AG08396 (cell line): ENCODE measurements around the gene NPTX1.

Experiments used
- DNase-seq: peaks from one replicate; pipeline ENCODE4 v3.0.0; 2012; ENCODE audit warnings: low spot score, mixed read lengths

Gene NPTX1

DNA sequence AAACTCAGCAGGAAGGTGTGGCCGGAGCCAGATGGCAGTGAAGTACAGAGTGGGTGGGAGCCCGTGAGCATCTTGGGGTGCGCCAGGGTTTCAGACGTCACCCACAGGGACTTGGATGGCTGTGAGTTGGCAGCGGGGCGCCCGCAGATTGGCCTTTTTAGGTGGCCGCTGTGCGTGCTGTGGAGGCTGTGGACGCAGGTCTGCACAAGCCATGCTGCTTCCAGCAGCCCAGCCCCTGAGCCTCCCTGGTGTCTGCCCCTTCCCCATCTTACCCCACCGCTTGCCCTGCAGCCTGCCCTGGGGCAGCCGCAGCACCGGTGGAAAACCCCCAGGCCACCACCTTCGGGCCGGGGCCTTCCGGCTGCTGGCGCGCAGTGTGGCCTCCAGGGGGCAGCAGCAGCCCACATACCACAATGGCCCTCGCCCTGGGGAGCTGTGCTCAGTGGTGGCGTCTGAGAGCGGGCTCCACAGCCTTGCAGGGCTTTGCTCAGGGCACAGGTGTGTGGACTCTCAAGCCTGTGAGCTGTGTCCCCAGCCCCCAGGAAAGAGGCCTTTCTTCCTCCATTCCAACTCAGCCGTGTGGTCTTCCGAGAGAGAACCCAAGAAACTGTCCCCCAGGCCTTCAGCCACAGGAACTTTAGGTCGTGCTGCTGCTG lies 49.6 kb downstream of the NPTX1 start:
- peak; percentile 95 for DNase-seq

DNA sequence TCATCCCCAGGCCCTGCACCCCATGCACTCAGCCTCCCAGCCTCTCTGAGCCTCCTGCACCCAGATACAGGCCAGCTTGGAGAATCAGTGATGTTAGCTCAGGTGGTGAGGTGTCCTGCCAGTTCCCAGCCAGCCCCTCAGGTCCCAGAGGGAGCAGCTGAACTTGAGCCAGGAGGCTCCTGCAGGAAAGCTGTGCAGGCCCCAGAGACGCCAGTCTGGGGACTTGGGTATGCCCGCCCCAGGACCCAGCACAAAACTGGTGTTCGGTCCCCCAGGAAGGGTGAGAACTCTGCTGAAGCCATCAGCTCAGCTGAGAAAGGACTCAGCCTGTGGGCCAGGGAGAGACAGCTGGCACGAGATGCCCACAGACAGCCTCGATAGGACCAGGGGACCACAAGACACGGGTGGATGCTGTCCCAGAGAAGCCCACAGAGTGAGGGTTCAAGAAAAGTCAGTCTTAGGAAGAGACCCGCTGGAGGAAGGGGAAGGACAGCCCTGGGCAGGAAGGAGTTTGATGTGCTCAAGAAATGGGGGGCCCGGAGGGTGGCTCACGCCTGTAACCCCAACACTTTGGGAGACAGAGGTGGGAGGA lies 50.5 kb downstream of the NPTX1 start:
- no peak for DNase-seq

DNA sequence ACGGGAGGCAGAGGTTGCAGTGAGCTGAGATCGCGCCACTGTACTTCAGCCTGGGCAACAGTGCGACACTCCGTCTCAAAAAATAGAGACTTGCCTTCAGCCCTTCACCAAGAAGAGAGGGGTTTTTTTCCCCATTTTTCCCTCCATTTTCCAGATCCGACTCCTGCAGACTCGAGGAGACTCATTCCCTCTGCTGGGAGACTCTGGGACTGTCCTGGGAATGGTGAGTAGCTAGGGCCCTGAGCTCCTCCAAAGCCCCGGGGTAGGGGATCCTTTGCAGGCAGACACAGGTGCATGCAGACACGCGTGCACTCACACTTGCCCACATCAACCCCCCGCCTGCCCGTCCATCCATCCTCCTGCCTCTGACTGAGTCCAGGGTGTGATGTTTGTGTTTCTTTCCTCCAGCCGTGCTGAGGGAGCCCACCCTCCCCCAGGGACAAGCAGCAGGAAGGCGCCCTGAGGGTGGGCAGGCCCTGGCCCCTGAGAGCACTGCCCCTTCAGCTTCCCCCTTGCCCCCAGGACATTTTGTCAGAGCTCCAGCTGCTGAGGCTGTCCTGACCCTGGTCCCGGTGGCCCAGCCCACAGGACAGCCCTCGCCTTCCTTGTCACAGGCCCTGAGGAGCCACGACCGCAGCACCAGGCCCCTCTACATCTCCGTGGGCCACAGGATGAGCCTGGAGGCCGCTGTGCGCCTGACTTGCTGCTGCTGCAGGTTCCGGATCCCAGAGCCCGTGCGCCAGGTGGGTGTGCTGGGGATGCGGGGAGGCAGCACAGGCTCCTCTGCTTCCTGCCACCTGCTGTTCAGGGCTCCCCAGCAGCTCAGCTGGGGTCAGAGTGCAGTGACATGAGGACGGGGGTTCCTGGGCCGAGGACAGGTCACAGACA lies 51.3 kb downstream of the NPTX1 start:
- no peak for DNase-seq

DNA sequence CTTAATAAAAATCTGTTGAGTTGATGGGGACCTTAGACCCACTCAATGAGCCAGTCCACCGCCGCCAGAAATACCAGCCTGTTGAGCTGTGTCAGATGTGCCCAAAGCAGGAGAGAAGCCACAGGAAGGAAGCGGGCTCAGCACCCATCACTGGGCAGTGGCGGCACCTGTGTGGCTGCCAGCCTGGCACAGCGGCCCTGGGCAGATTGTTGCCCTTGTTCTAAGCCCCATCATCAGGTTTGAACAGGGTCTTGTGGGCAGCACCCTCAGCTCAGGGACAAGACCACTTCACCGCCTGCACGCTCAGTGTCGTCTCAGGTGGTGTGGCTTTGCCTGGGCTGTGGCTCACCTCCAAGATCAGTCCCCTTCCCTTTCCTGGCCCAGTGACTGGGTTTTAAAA lies 52.1 kb downstream of the NPTX1 start:
- DNase-seq: no peak

DNA sequence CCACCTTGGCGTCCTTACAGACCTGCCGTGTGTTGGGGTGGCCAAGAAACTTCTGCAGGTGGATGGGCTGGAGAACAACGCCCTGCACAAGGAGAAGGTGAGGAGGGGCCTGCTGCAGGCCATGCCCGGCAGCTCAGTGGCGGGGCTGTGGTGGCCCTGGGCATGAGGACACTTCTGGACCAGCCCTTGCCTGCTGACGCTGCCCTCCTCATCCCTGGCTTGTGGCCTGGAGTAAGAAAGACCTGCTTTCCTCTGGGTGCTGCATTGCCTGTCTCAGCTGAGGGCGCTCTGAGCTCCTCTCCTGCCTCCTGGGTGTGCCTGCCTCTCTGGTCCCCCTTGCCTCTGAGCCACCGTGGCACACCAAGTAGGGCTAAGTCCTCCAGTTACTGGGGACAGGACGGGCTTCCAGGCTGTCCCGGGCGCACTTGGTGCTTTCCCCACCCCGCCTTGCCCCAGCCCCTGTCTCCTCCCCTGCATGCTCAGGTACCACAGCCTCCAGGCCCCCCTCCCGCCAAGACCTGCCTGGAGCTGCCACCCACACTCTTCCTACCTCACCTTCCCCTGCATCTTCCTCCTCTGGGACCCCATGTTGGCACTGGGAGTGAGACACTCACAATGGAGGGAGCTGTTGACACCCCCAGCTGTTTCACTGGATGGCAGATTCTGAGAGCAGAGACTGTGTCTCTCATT lies 52.7 kb downstream of the NPTX1 start:
- DNase-seq: no peak

DNA sequence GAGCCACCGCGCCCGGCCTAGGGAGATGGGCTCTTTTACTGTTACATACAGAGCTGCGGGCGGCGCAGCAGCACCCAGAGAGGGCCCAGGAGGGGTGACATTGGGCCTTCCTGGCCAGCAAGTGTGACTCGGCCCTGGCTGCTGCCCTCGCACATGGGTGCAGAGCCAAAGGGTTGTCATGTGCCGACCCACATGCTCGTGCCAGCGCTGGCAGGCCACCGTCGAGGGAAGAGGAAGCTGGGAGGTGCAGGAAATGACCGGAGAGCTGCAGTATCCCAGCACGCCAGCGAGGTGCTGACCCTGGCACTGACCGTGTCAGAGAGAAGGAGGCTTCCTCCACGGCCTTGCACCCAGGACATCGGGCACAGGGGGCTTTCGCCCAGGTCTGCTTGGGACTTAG lies 53.4 kb downstream of the NPTX1 start:
- DNase-seq: no peak

DNA sequence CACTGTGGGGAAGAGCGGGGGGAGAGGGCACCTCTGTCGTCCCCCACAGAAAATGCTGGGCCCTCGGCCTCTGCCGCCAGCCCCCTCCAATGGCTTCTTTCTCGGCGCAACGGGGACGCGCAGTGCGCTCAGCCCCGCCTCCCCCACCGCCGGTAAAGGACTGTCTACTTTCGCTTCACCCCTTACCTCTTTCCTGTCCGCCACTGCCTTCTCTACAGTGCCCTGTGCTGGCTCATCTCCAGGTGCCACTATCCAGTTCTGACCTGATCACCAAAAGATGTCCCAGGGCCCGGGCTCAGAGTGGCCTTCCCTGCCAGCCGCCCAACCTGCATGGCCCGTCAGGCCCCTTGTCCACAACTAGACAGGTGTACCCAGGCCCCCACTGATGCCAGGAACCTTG lies 54.1 kb downstream of the NPTX1 start:
- DNase-seq: no peak

DNA sequence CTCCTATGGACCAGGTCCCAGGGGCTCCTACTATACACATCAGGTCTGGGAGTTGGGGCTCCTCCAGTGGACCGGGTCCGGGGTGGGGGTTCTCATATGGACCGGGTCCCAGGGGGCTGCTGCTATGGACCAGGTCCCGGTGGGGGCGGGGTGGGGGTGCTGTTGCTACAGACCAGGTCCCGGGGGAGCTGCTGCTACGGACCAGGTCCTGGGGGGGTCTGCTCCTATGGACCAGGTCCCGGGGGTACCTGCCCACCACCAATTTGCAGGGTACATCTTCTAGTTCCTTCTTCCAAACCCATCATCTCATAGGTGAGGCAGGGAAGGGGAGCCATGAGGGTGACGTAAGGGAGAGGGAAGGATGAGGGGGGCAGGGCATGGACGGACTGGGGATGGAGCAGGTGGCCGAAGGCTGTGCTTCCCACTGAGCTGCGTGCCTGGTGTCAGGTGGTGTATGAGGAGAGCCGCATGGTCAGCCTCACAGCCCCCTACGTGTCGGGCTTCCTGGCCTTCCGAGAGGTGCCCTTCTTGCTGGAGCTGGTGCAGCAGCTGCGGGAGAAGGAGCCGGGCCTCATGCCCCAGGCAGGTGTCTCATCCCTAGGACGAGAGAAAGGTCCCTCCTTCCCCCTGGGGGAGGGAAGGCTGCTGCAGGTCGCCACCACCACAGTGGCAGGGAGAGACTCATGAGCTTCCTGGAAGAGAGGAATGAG lies 54.9 kb downstream of the NPTX1 start:
- no peak for DNase-seq

DNA sequence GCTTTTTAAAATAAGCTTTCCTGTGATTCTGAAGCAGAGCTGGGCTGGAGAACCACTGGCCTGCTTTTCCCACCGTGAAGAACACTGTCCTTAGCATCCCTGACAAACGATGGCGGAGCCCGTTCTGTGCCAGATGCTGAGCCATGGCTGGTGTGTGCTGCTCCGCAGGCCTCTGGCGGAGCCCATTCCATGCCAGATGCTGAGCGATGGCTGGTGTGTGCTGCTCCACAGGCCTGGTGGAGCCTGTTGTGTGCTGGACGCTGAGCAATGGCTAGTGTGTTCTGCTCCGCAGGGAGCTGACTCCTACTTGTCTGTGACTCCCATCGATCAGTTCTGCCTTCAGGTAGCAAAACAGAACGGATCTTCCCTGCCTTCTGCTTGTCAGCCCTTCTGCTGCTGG lies 57.2 kb downstream of the NPTX1 start:
- DNase-seq: no peak

DNA sequence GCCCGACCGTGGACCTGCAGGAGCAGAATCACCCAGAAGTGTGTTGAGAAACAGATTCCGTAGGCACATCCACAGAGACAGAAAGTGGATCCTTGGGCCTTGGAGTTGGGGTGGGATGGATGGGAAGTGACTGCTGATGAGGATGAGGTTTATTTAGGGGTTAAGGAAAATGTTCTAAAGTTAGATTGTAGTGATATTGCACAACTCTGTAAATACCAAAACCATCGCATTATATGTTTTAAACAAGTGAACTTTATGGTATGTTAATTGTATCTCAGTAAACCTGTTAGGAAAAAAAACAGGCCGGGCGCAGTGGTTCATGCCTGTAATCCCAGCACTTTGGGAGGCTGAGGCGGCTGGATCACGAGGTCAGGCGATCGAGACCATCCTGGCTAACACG lies 57.8 kb downstream of the NPTX1 start:
- DNase-seq: no peak
